Measurements from ENCODE around the gene PAK6. TPM values are rescaled to one million over a fixed set of nuclear protein-coding genes. Genes with fewer than 3 reads are reported as not detected.
A peak's percentile ranks its signal among the peaks of the same experiment; 100 is the strongest.

The PAK6 gene
- total RNA-seq, 1 donor from 2014 or later, result 10.1 TPM

DNA sequence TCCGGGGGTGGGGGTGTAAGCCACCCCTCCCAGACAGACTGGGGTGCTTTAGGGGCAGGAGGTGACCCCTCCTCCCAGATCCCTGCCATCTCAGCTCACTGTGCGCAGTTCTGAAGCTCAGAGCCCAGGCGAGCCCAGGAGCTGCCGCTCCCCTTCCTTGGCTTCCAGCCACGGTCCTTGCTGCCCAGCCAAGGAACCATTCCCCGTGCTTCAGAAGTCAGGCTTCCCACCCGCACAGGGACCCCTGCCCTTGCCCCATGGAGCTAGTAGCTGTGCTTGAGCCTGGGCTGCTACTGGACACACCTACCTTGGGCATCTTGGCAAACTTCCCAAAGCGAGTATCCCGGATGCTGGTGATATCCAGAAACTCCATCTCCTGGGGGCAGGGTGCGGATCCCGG, 64.1 kb downstream of the PAK6 start:
- Mint-ChIP-seq H3K4me3 (no peak overlapping the region), H3K27me3 (ENCODE audit: low read depth) (peaks cover 3% of the 10 kb centered on the region), H3K27ac (no peak overlapping the region), H3K9me3 (peaks cover 9% of the 10 kb centered on the region), H3K36me3 (peaks cover 9% of the 10 kb centered on the region), H3K4me1 (peaks cover 17% of the 10 kb centered on the region)
- TF ChIP-seq, protein P1, sequence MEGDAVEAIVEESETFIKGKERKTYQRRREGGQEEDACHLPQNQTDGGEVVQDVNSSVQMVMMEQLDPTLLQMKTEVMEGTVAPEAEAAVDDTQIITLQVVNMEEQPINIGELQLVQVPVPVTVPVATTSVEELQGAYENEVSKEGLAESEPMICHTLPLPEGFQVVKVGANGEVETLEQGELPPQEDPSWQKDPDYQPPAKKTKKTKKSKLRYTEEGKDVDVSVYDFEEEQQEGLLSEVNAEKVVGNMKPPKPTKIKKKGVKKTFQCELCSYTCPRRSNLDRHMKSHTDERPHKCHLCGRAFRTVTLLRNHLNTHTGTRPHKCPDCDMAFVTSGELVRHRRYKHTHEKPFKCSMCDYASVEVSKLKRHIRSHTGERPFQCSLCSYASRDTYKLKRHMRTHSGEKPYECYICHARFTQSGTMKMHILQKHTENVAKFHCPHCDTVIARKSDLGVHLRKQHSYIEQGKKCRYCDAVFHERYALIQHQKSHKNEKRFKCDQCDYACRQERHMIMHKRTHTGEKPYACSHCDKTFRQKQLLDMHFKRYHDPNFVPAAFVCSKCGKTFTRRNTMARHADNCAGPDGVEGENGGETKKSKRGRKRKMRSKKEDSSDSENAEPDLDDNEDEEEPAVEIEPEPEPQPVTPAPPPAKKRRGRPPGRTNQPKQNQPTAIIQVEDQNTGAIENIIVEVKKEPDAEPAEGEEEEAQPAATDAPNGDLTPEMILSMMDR (IDR thresholded peaks at IDR 0.05; ENCODE audit: unreplicated experiment), result no peak
- DNase-seq (ENCODE audit: low spot score in 2 of 2, unreplicated experiment in 2 of 2), result no peak

DNA sequence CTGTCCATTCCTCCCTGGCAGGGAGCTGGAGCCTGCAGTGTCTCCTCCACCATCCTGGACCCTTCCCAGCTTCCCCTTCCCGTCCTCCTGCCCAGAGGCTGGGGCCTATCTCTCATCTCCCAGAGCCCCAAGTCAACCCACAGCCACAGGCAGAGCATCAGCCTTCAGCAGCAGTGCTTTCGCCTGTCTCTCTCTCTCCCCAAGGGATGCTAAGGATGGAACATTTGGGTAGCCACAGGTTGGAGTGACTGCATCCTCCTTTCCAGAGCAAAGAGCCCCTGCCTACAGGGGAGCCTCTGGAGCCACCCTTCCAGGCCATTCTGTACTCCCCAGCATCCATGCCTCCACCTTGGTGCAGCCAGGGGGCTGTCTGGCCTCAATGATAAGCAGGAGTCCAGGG, 64.7 kb downstream of the PAK6 start:
- Mint-ChIP-seq H3K36me3 (peaks cover 9% of the 10 kb centered on the region), H3K27ac (peak overlapping the region; percentile 56), H3K9me3 (peaks cover 9% of the 10 kb centered on the region), H3K27me3 (ENCODE audit: low read depth) (peaks cover 3% of the 10 kb centered on the region), H3K4me3 (no peak overlapping the region), H3K4me1 (peaks cover 18% of the 10 kb centered on the region)
- no peak for DNase-seq (ENCODE audit: low spot score in 2 of 2, unreplicated experiment in 2 of 2)
- TF ChIP-seq, protein P1 (IDR thresholded peaks at IDR 0.05; ENCODE audit: unreplicated experiment), result no peak

DNA sequence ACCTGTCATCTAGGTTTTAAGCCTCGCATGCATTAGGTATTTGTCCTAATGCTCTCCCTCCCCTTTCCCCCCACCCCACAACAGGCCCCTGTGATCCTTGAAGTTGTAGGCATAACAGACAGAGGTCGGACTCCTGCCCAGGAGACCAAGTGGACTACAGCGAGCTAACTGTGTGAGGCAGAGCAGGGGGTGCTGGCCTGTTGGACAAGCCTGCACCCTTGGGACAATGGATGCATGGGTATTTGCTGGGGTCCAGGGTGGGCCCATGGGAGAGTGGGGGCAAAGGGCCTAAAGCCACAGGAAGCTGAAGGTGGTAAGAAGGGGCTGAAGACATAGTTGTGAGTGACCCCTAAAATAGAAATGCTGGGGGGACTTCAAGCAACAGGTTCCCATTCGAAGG, 66.4 kb downstream of the PAK6 start:
- Mint-ChIP-seq H3K36me3 (no peaks in the 10 kb centered on the region), H3K27ac (no peak overlapping the region)

DNA sequence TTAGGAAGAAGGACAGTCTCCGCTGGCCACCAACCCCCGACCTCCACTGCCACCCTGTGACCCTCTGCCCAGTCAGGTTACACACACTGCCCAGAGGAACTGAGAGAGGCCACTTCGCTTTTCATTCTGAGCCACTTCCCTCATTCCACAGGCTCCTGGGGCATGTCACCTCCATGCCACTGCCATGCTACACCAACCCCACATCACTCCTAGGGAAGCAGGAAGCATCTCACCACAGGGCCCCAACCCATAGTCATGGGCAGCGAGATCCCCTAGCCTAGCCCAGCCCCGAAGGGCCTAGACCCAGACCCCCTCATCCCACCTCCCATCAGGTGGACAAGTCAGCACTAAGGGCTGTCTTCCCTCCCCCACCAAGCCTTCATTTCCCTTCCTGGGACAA, 67.5 kb downstream of the PAK6 start:
- Mint-ChIP-seq H3K4me1 (peaks cover 25% of the 10 kb centered on the region), H3K27ac (no peak overlapping the region), H3K36me3 (no peaks in the 10 kb centered on the region), H3K27me3 (ENCODE audit: low read depth) (peaks cover 7% of the 10 kb centered on the region), H3K9me3 (no peaks in the 10 kb centered on the region), H3K4me3 (no peak overlapping the region)
- TF ChIP-seq, protein P1 (IDR thresholded peaks at IDR 0.05; ENCODE audit: unreplicated experiment), result no peak
- DNase-seq (ENCODE audit: low spot score in 2 of 2, unreplicated experiment in 2 of 2), result no peak

More for the DNA sequence above, 66.4 kb downstream of the PAK6 start:
- Mint-ChIP-seq H3K27me3 (ENCODE audit: low read depth) (peaks cover 3% of the 10 kb centered on the region), H3K4me1 (peaks cover 31% of the 10 kb centered on the region), H3K4me3 (no peak overlapping the region), H3K9me3 (no peaks in the 10 kb centered on the region)
- TF ChIP-seq, protein P1 (IDR thresholded peaks at IDR 0.05; ENCODE audit: unreplicated experiment), result no peak
- no peak for DNase-seq (ENCODE audit: low spot score in 2 of 2, unreplicated experiment in 2 of 2)

DNA sequence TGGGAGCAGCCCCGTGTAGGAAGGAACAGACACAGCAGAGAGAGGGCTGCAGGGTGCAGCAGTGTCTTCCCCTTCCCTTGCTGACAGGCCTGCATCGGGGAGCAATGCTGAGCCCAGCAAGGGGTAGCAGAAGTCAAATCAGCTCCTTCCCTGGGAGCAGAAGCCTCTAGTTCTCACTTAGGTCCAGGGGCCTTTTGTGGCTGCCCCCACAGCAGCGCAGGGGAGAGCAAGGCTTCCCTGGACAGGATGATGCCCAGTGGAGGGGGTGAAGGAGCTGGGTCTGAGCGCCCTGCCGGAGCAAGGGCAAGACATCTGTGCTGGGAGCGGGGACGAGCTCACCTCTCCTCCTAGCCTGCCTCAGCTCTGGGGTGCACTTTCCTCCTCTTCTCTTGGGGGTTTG, 68.0 kb downstream of the PAK6 start:
- H3K9me3 Mint-ChIP-seq, result no peaks in the 10 kb centered on the region
- peaks cover 20% of the 10 kb centered on the region for H3K4me1 Mint-ChIP-seq
- TF ChIP-seq, protein P1 (IDR thresholded peaks at IDR 0.05; ENCODE audit: unreplicated experiment), result no peak
- peaks cover 10% of the 10 kb centered on the region for H3K27me3 Mint-ChIP-seq (ENCODE audit: low read depth)
- H3K27ac Mint-ChIP-seq, result no peak overlapping the region
- H3K4me3 Mint-ChIP-seq, result no peak overlapping the region
- H3K36me3 Mint-ChIP-seq, result no peaks in the 10 kb centered on the region
- DNase-seq (ENCODE audit: low spot score in 2 of 2, unreplicated experiment in 2 of 2), result no peak
